Measurements from ENCODE around the gene D2HGDH.

DNA sequence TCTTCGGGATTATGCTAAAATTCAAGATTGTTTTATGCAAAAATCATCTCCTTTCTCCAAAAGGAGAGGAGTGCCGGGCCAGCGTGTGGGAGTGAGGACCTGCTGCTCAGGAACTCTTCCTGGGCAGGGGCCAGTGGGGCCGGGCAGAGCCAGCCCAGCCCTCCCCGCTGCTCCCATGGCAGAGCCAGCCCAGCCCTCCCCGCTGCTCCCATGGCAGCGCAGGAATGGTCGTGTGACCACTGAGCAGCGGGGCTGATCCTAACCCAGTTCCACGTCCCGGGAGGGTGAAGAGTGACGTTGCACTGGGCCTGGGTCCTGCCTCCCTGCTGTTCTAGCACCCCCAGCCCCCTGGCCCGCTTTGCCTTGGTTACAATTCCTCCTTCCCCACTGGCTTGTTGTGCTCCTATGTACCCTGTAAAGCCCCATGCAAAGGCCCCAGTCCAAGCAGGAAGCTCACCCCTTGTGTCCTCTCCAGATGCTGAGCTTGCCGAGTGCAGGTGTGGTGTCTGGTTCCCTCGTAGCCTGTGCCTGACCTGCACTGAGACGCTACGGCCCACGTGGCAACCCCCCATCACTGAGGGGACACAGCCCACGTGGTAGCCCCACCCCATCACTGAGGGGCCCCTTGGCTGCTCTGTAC is 63.1 kb downstream of the D2HGDH start:
- TF ChIP-seq GATA2 (IDR thresholded peaks at IDR 0.05; ENCODE audit: low read depth, low read length) (no peak), GATA3 (IDR thresholded peaks at IDR 0.05; ENCODE audit: low read depth, low read length) (no peak)
